HEK293 (cell line): ENCODE data around the gene CABCOCO1.

Experiments
- CTCF ChIA-PET: fragments of 350-600 bp; formaldehyde crosslinking; extraction: SDS; loops from one replicate; lab custom pipeline; 2021; ENCODE audit warnings: antibody characterized with exemption; lab: Yijun Ruan, JAX
- POLR2A ChIA-PET: fragments of 300-600 bp; formaldehyde crosslinking; extraction: SDS; loops from one replicate; lab custom pipeline; 2020; ENCODE audit warnings: antibody characterized with exemption, inconsistent platforms; lab: Yijun Ruan, JAX
- H3K27ac ChIP-seq: fragments of 200-500 bp; sonication (Bioruptor generic); 2 replicates; pipeline ENCODE4 v1.5.1; 2014; ENCODE audit warnings: low read depth, low read length, control low read depth, inconsistent platforms; ENCODE audit errors: extremely low read depth
- H3K36me3 ChIP-seq, 2 experiments: fragments of 200-500 bp in 1 of 2; sonication (Bioruptor generic) in 1 of 2; 1 replicate in 1 of 2; 2 replicates in 1 of 2; pipeline ENCODE4 v1.5.1; 2014 to 2017; ENCODE audit warnings: inconsistent platforms in 2 of 2, low read length in 2 of 2; ENCODE audit not compliant: control insufficient read depth in 2 of 2, insufficient read depth in 1 of 2
- H3K4me1 ChIP-seq: fragments of 200-500 bp; sonication (Bioruptor generic); 2 replicates; pipeline ENCODE4 v1.5.1; 2014; ENCODE audit warnings: mild to moderate bottlenecking, low read length, inconsistent platforms; ENCODE audit not compliant: control insufficient read depth, insufficient read depth
- H3K4me3 ChIP-seq: 2 replicates; pipeline ENCODE4 v1.5.1; 2011; ENCODE audit warnings: low read depth, mild to moderate bottlenecking, control low read depth, low read length, moderate library complexity
- H3K9me3 ChIP-seq: fragments of 200-500 bp; sonication (Bioruptor generic); 2 replicates; pipeline ENCODE4 v1.5.1; 2014; ENCODE audit warnings: low read depth, low read length, inconsistent platforms; ENCODE audit not compliant: control insufficient read depth, insufficient read depth
- EGR2 ChIP-seq: fragments of 450-650 bp; formaldehyde crosslinking; IDR thresholded peaks from 2 replicates; pipeline ENCODE4 v1.5.1; 2016; ENCODE audit warnings: low read depth, missing biosample characterization, missing genetic modification characterization
- KLF1 ChIP-seq: fragments of 450-650 bp; formaldehyde crosslinking; IDR thresholded peaks from 2 replicates; pipeline ENCODE4 v1.5.1; 2016; ENCODE audit warnings: missing biosample characterization, missing genetic modification characterization
- KLF8 ChIP-seq: fragments of 450-650 bp; formaldehyde crosslinking; IDR thresholded peaks from 2 replicates; pipeline ENCODE4 v1.5.1; 2016; ENCODE audit warnings: missing biosample characterization, missing genetic modification characterization
- REPIN1 ChIP-seq: fragments of 450-650 bp; formaldehyde crosslinking; IDR thresholded peaks from 2 replicates; pipeline ENCODE4 v1.5.1; 2017; ENCODE audit warnings: missing biosample characterization, missing genetic modification characterization, low read depth
- REST ChIP-seq: fragments of 450-650 bp; formaldehyde crosslinking; IDR thresholded peaks from 2 replicates; pipeline ENCODE4 v1.5.1; 2016; ENCODE audit warnings: missing biosample characterization, missing genetic modification characterization
- SETDB1 ChIP-seq: IDR thresholded peaks from one replicate; pipeline ENCODE4 v1.6.1; 2017; ENCODE audit warnings: mild to moderate bottlenecking, low read length, moderate library complexity, mixed read lengths; ENCODE audit not compliant: insufficient read length
- SP2 ChIP-seq: fragments of 450-650 bp; formaldehyde crosslinking; IDR thresholded peaks from 2 replicates; pipeline ENCODE4 v1.5.1; 2016; ENCODE audit warnings: missing biosample characterization, missing genetic modification characterization
- WT1 ChIP-seq: fragments of 450-650 bp; formaldehyde crosslinking; IDR thresholded peaks from 2 replicates; pipeline ENCODE4 v1.5.1; 2016; ENCODE audit warnings: missing biosample characterization, missing genetic modification characterization
- ZNF155 ChIP-seq: fragments of 450-650 bp; formaldehyde crosslinking; IDR thresholded peaks from 2 replicates; pipeline ENCODE4 v1.5.1; 2016; ENCODE audit warnings: missing biosample characterization, missing genetic modification characterization
- ZNF175 ChIP-seq: fragments of 450-650 bp; formaldehyde crosslinking; IDR thresholded peaks from 2 replicates; pipeline ENCODE4 v1.5.1; 2016; ENCODE audit warnings: missing biosample characterization, missing genetic modification characterization
- ZNF239 ChIP-seq: fragments of 450-650 bp; formaldehyde crosslinking; IDR thresholded peaks from 2 replicates; pipeline ENCODE4 v1.5.1; 2016; ENCODE audit warnings: missing biosample characterization, missing genetic modification characterization
- ZNF521 ChIP-seq: fragments of 450-650 bp; formaldehyde crosslinking; IDR thresholded peaks from 2 replicates; pipeline ENCODE4 v1.5.1; 2017; ENCODE audit warnings: missing biosample characterization, mild to moderate bottlenecking, missing genetic modification characterization
- ZNF529 ChIP-seq: fragments of 450-650 bp; formaldehyde crosslinking; IDR thresholded peaks from 2 replicates; pipeline ENCODE4 v1.5.1; 2017; ENCODE audit warnings: missing genetic modification characterization, missing biosample characterization; ENCODE audit not compliant: insufficient replicate concordance
- ZNF560 ChIP-seq: fragments of 450-650 bp; formaldehyde crosslinking; IDR thresholded peaks from 2 replicates; pipeline ENCODE4 v1.5.1; 2017; ENCODE audit warnings: missing biosample characterization, missing genetic modification characterization, borderline replicate concordance
- ZNF626 ChIP-seq: fragments of 450-650 bp; sonication (Bioruptor Pico); formaldehyde crosslinking; IDR thresholded peaks from 2 replicates; pipeline ENCODE4 v1.5.1; 2018; ENCODE audit warnings: missing biosample characterization, missing genetic modification characterization, inconsistent platforms
- ZNF660 ChIP-seq: fragments of 450-650 bp; IDR thresholded peaks from 2 replicates; pipeline ENCODE4 v1.5.1; 2018; ENCODE audit warnings: missing biosample characterization, mild to moderate bottlenecking, missing genetic modification characterization
- ZNF777 ChIP-seq: fragments of 450-650 bp; formaldehyde crosslinking; IDR thresholded peaks from 2 replicates; pipeline ENCODE4 v1.5.1; 2017; ENCODE audit warnings: missing biosample characterization, missing genetic modification characterization, borderline replicate concordance
- ZSCAN30 ChIP-seq: fragments of 450-650 bp; IDR thresholded peaks from 2 replicates; pipeline ENCODE4 v1.5.1; 2018; ENCODE audit warnings: missing biosample characterization, mild to moderate bottlenecking, missing genetic modification characterization, moderate library complexity
- TF ChIP-seq, protein P1 (sequence below): fragments of 450-650 bp; formaldehyde crosslinking; IDR thresholded peaks from 2 replicates; pipeline ENCODE4 v1.5.1; 2016; ENCODE audit warnings: missing biosample characterization, missing genetic modification characterization, borderline replicate concordance

Gene CABCOCO1

GRCh38 chr10:61719906-61720305 lies 57.2 kb downstream of the CABCOCO1 start:
- H3K36me3 ChIP-seq, result no peaks in the 10 kb centered on the region
- ChIA-PET CTCF (interaction anchor here (0.6 kb wide), 1 partner anchor 642 kb away, joined by 3 read pairs; no protein-coding TSS in a partner anchor), POLR2A (no interaction called here)
- H3K9me3 ChIP-seq, result no peaks in the 10 kb centered on the region
- H3K4me3 ChIP-seq, result no peak overlapping the region
- no peak overlapping the region for H3K27ac ChIP-seq
- no peaks in the 10 kb centered on the region for H3K4me1 ChIP-seq
- TF ChIP-seq ZNF626 (no peak), KLF1 (tag by site-specific recombination) (no peak), EGR2 (tag by site-specific recombination) (no peak), ZNF175 (tag by site-specific recombination) (no peak), ZSCAN30 (tag by site-specific recombination) (no peak), WT1 (tag by site-specific recombination) (no peak), ZNF660 (no peak), ZNF529 (tag by site-specific recombination) (no peak), ZNF777 (no peak), KLF8 (tag by site-specific recombination) (no peak), SETDB1 (no peak), SP2 (tag by site-specific recombination) (no peak), ZNF521 (tag by site-specific recombination) (no peak), ZNF239 (tag by site-specific recombination) (no peak)

DNA sequence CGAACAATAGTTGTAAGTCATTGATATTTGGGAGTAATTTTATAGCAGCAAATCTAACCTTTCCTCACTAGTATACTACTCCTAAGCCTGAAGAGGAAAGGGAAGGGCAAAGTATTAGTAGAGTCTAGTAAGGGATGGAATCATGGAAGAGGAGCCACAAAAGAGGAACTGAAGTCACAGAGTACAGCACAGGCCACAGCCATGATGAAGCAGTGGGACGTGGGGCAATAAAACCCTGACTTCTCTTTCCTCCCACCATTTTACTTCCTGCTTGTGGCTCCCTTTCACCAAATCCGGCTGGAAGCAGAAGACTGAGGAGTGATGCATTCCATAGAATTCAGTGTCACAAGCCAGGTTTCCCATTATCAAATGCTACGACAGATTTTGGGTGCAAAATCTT lies 58.7 kb downstream of the CABCOCO1 start:
- ChIA-PET POLR2A (no interaction called here), CTCF (no interaction called here)
- no peak overlapping the region for H3K27ac ChIP-seq
- H3K9me3 ChIP-seq, result no peaks in the 10 kb centered on the region
- no peak for TF ChIP-seq REPIN1 (tag by site-specific recombination)
- no peak for TF ChIP-seq REST (tag by site-specific recombination)
- no peak for TF ChIP-seq WT1 (tag by site-specific recombination)
- TF ChIP-seq, protein P1, sequence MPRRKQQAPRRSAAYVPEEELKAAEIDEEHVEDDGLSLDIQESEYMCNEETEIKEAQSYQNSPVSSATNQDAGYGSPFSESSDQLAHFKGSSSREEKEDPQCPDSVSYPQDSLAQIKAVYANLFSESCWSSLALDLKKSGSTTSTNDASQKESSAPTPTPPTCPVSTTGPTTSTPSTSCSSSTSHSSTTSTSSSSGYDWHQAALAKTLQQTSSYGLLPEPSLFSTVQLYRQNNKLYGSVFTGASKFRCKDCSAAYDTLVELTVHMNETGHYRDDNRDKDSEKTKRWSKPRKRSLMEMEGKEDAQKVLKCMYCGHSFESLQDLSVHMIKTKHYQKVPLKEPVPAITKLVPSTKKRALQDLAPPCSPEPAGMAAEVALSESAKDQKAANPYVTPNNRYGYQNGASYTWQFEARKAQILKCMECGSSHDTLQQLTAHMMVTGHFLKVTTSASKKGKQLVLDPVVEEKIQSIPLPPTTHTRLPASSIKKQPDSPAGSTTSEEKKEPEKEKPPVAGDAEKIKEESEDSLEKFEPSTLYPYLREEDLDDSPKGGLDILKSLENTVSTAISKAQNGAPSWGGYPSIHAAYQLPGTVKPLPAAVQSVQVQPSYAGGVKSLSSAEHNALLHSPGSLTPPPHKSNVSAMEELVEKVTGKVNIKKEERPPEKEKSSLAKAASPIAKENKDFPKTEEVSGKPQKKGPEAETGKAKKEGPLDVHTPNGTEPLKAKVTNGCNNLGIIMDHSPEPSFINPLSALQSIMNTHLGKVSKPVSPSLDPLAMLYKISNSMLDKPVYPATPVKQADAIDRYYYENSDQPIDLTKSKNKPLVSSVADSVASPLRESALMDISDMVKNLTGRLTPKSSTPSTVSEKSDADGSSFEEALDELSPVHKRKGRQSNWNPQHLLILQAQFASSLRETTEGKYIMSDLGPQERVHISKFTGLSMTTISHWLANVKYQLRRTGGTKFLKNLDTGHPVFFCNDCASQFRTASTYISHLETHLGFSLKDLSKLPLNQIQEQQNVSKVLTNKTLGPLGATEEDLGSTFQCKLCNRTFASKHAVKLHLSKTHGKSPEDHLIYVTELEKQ, result no peak
- no peak for TF ChIP-seq ZNF155 (tag by site-specific recombination)
- no peak for TF ChIP-seq ZNF560 (tag by site-specific recombination)
- H3K4me3 ChIP-seq, result no peak overlapping the region
- no peaks in the 10 kb centered on the region for H3K4me1 ChIP-seq
- H3K36me3 ChIP-seq, result no peaks in the 10 kb centered on the region
